Lower leg skin (tissue), 4 donors: Measurements from ENCODE around the gene FZD1. TPM values are rescaled to one million over a fixed set of nuclear protein-coding genes. Genes with fewer than 3 reads are reported as not detected.

Experiments
- DNase-seq, 2 donors: peaks; one replicate each; pipeline ENCODE4 v3.0.0-alpha.2; 2019; ENCODE audit warnings: low spot score in 2 of 2
- H3K4me3 ChIP-seq: fragments of 200-600 bp; sonication (generic); 2 replicates; pipeline ENCODE4 v1.5.1; 2017; ENCODE audit warnings: mild to moderate bottlenecking, low read depth; ENCODE audit not compliant: poor library complexity, severe bottlenecking
- CTCF ChIP-seq, 3 donors: fragments of 450-650 bp; IDR thresholded peaks; one replicate each; pipeline ENCODE4 v1.5.1; 2016; ENCODE audit warnings: antibody characterized with exemption in 3 of 3, mild to moderate bottlenecking in 3 of 3, moderate library complexity in 2 of 3
- POLR2A ChIP-seq, 2 donors: fragments of 450-650 bp; IDR thresholded peaks; one replicate each; pipeline ENCODE4 v1.6.1; 2016 to 2017; ENCODE audit warnings: antibody characterized with exemption in 2 of 2, mild to moderate bottlenecking in 1 of 2, moderate library complexity in 1 of 2
- WGBS, 2 donors: methylation state at CpG; one replicate each; pipeline ENCODE4 v1.1.5; 2018; 5-methylcytosine and 5-hydroxymethylcytosine counted together
- intact Hi-C: fragments of 100-400 bp; cut with DNase I; formaldehyde crosslinking; loops from one replicate; pipeline ENCODE4 v1.15.0; 2023; ENCODE audit warnings: low total_unique reads
- total RNA-seq, 4 donors: library from RNA; depleted of rRNA; stranded (reverse); fragments of >200 nt; gene quantifications; one replicate each; pipeline ENCODE4 v1.1.0, GENCODE V29; 2016

The FZD1 gene
- total RNA-seq, result 10 to 100 TPM; 18.7 to 55.1 (median 33.9) TPM

DNA sequence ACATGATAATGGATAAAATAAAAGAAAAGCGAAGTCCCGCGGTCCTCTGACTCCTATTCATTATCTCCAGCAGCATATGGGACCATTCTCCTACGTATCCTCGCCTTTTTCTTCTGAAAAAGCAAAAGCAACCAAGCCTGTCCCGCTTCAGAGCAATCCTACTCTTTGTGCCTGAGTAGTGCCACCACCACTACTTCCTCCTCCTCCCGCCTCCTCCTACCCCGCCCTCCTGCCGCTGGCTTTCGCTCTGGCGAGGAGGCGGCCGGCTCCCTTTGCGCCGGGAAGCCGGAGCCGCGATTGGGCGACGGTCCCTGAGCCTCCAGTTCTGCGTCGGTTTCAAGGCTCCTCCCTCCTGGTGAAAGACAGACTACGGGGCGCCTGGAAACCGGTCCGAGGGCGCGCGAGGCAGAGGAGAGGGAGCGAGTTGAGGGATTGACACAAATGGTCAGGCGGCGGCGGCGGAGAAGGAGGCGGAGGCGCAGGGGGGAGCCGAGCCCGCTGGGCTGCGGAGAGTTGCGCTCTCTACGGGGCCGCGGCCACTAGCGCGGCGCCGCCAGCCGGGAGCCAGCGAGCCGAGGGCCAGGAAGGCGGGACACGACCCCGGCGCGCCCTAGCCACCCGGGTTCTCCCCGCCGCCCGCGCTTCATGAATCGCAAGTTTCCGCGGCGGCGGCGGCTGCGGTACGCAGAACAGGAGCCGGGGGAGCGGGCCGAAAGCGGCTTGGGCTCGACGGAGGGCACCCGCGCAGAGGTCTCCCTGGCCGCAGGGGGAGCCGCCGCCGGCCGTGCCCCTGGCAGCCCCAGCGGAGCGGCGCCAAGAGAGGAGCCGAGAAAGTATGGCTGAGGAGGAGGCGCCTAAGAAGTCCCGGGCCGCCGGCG lies at the start of gene FZD1:
Gene FZD1 (plus strand): TSS at position 388 of the 878 bp plus-strand sequence. CDS start 448 bp downstream, at position 836.
- TF ChIP-seq POLR2A (IDR thresholded peaks at IDR 0.05) (no peak), CTCF (IDR thresholded peaks at IDR 0.05) (no peak)
- WGBS, 2 donors, result 1% methylated on average over 29 to 38 of the region's 90 CpGs
- DNase-seq, result peak; percentile 96 to 99
- peak within 1 kb of the TSS; percentile 95 for H3K4me3 ChIP-seq
- intact Hi-C loops, result no loop called here

GRCh38 chr7:91226411-91226810 lies 37.8 kb upstream of the FZD1 start:
- 65 to 73% methylated on average over 2 of the region's 2 CpGs for WGBS, 2 donors
- no peak overlapping the region for H3K4me3 ChIP-seq
- DNase-seq, result no peak
- intact Hi-C loops, result no loop called here
- TF ChIP-seq CTCF (IDR thresholded peaks at IDR 0.05), result no peak
- no peak for TF ChIP-seq POLR2A (IDR thresholded peaks at IDR 0.05)

DNA sequence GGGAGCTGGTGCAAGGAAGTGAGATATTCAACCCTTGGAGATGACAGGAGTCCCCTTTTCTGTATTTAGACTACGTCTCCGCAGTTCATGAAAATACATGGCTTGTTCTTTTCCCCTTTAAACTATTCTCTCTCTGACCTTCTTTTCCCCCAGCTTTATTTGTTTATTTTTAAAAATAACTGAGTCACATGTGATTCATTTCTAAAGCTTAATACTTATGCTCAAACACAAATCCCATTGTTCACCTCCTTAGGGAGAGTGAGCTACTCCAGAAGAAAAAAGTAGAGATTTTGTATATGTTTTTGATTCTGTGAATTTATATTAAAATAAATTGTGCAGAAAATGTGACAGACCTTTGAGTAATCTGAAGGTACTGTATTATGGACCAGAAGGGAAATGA lies 35.9 kb upstream of the FZD1 start:
- no peak for DNase-seq
- WGBS, 2 donors, result 83 to 89% methylated on average over 2 of the region's 2 CpGs
- intact Hi-C loops, result no loop called here
- TF ChIP-seq POLR2A (IDR thresholded peaks at IDR 0.05), result no peak
- TF ChIP-seq CTCF (IDR thresholded peaks at IDR 0.05), result no peak
- H3K4me3 ChIP-seq, result no peak overlapping the region

GRCh38 chr7:91228927-91229558 lies 35.2 kb upstream of the FZD1 start:
- DNase-seq, result no peak
- TF ChIP-seq POLR2A (IDR thresholded peaks at IDR 0.05) (no peak), CTCF (IDR thresholded peaks at IDR 0.05) (no peak)
- H3K4me3 ChIP-seq, result no peak overlapping the region
- 78 to 86% methylated on average over 2 of the region's 2 CpGs for WGBS, 2 donors
- intact Hi-C loops, result no loop called here

DNA sequence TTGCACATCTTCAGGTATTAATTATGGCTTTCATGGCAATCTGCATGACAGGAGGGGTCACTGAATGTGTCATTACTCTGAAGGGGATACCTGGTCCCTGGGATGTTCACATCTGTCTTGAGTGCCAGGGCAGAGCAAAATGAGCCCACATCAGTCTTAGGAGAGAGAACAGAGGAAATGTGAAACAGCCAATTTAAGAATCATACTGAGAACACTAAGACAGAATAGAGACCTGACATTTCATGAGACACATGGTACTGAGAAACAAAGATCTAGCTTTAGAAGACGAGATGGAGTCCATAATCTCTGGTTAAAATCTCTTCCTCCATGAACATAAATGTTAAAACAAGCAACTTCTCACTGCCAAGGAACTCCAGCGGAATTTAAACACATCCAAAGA lies 34.1 kb upstream of the FZD1 start:
- H3K4me3 ChIP-seq, result no peak overlapping the region
- WGBS, 2 donors, result 78 to 89% methylated on average over 2 of the region's 2 CpGs
- intact Hi-C loops, result no loop called here
- no peak for TF ChIP-seq POLR2A (IDR thresholded peaks at IDR 0.05)
- TF ChIP-seq CTCF (IDR thresholded peaks at IDR 0.05), result no peak
- no peak for DNase-seq
